Prostate gland (tissue), 2 donors: ENCODE measurements around the gene SLC35F5. TPM values are rescaled to one million over a fixed set of nuclear protein-coding genes. Genes with fewer than 3 reads are reported as not detected.
"Not testable (repeated sequence)": the region's sequence is repeated elsewhere in the genome, so short reads cannot be mapped to it uniquely, and the experiment has no call there.

ENCODE experiments used
- DNase-seq: peaks from one replicate; pipeline ENCODE4 v3.0.0-alpha.2; 2019; ENCODE audit warnings: low spot score
- H3K27ac ChIP-seq, 2 donors: fragments of 200-600 bp; sonication (generic); 2 replicates each; pipeline ENCODE4 v1.5.1; 2017 to 2019
- H3K27me3 ChIP-seq: fragments of 200-600 bp; sonication (generic); replicated peaks from 2 replicates; pipeline ENCODE4 v1.5.1; 2019; ENCODE audit not compliant: insufficient read depth
- H3K36me3 ChIP-seq, 2 donors: fragments of 200-600 bp; sonication (generic); 1 replicate in 1 of 2; 2 replicates in 1 of 2; pipeline versions ENCODE4 v1.5.1 to v1.8.1; 2017 to 2019
- H3K4me1 ChIP-seq: fragments of 200-600 bp; sonication (generic); replicated peaks from 2 replicates; pipeline ENCODE4 v1.5.1; 2019
- H3K4me3 ChIP-seq, 2 donors: fragments of 200-600 bp; sonication (generic); 2 replicates each; pipeline ENCODE4 v1.5.1; 2017 to 2019
- H3K9me3 ChIP-seq: fragments of 200-600 bp; sonication (generic); 2 replicates; pipeline ENCODE4 v1.5.1; 2017
- CTCF ChIP-seq, 4 experiments: fragments of 200-600 bp in 2 of 4; fragments of 450-650 bp in 2 of 4; sonication (generic) in 2 of 4; IDR thresholded peaks; 1 replicate in 3 of 4; 2 replicates in 1 of 4; pipeline ENCODE4 v1.5.1; 2016 to 2019; ENCODE audit warnings: antibody characterized with exemption in 4 of 4, mild to moderate bottlenecking in 2 of 4, moderate library complexity in 2 of 4
- POLR2A ChIP-seq: fragments of 450-650 bp; IDR thresholded peaks from one replicate; pipeline ENCODE4 v1.6.1; 2016; ENCODE audit warnings: antibody characterized with exemption, mild to moderate bottlenecking
- POLR2AphosphoS5 ChIP-seq: sonication (generic); formaldehyde crosslinking; IDR thresholded peaks from one replicate; pipeline ENCODE4 v1.6.1; 2017; ENCODE audit warnings: antibody characterized with exemption
- WGBS: methylation state at CpG from one replicate; pipeline ENCODE4 v1.1.5; 2018; 5-methylcytosine and 5-hydroxymethylcytosine counted together
- intact Hi-C: fragments of 100-400 bp; cut with DNase I; formaldehyde crosslinking; loops from one replicate; pipeline ENCODE4 v1.14.2; 2022
- microRNA-seq: library from miRNA; unstranded; fragments of <30 nt; microRNA quantifications from one replicate; pipeline ENCODE4, GENCODE V29; 2016
- small RNA-seq, 2 donors: library from RNA; depleted of rRNA; stranded (forward); fragments of <200 nt; gene quantifications; one replicate each; pipeline ENCODE3, GENCODE V24; 2016
- total RNA-seq, 2 donors: library from RNA; depleted of rRNA; stranded (reverse); fragments of >200 nt; gene quantifications; one replicate each; pipeline ENCODE4 v1.1.0, GENCODE V29; 2016

Gene SLC35F5
- total RNA-seq, 2 donors from 2014 or later, result 69.7 to 88.6 TPM

GRCh38 chr2:113675875-113676274 is 80.6 kb downstream of the SLC35F5 start:
- TF ChIP-seq CTCF (IDR thresholded peaks at IDR 0.05) (no peak), POLR2AphosphoS5 (no peak), POLR2A (no peak)
- intact Hi-C loops, result no loop called here
- Histone ChIP-seq H3K27me3 (no peaks in the 10 kb centered on the region), H3K4me3 (no peak overlapping the region), H3K36me3 (no peaks in the 10 kb centered on the region), H3K27ac (no peak overlapping the region), H3K4me1 (no peaks in the 10 kb centered on the region), H3K9me3 (no peaks in the 10 kb centered on the region)
- WGBS, result 62% methylated on average over 9 of the region's 9 CpGs
- DNase-seq, result no peak

- Histone ChIP-seq H3K9me3 (no peaks in the 10 kb centered on the region), H3K4me3 (no peak overlapping the region), H3K27ac (no peak overlapping the region), H3K36me3 (no peaks in the 10 kb centered on the region), H3K4me1 (no peaks in the 10 kb centered on the region), H3K27me3 (no peaks in the 10 kb centered on the region)
- TF ChIP-seq CTCF (IDR thresholded peaks at IDR 0.05) (no peak), POLR2AphosphoS5 (no peak), POLR2A (no peak)
- intact Hi-C loops, result no loop called here
- no peak for DNase-seq
- 75% methylated on average over 7 of the region's 7 CpGs for WGBS
Measured at GRCh38 chr2:113672326-113672932, 84.0 kb downstream of the SLC35F5 start.

- H3K27ac ChIP-seq, H3K36me3 ChIP-seq, DNase-seq, H3K4me1 ChIP-seq, H3K4me3 ChIP-seq, H3K9me3 ChIP-seq, H3K27me3 ChIP-seq, intact Hi-C loops: not testable (repeated sequence)
- 95% methylated on average over 21 of the region's 21 CpGs for WGBS
Measured at GRCh38 chr2:113669013-113669412, 87.4 kb downstream of the SLC35F5 start.

GRCh38 chr2:113664761-113665533 is 91.5 kb downstream of the SLC35F5 start:
- H3K36me3 ChIP-seq, H3K4me3 ChIP-seq, DNase-seq, H3K4me1 ChIP-seq, intact Hi-C loops, H3K9me3 ChIP-seq, H3K27ac ChIP-seq, H3K27me3 ChIP-seq: not testable (repeated sequence)
- 69% methylated on average over 6 of the region's 6 CpGs for WGBS

- H3K27ac ChIP-seq, H3K36me3 ChIP-seq, H3K4me1 ChIP-seq, DNase-seq, intact Hi-C loops, H3K9me3 ChIP-seq, H3K4me3 ChIP-seq, H3K27me3 ChIP-seq: not testable (repeated sequence)
- WGBS, result 66% methylated on average over 10 of the region's 10 CpGs
Measured at GRCh38 chr2:113663285-113664060, 93.0 kb downstream of the SLC35F5 start.

Small RNAs within 50 kb of the gene (microRNA-seq; reads per million reads assigned to microRNA genes)
- not detected for gene MIR4782

Small RNAs within 50 kb of the gene (small RNA-seq; reads per million reads assigned to genes)
- gene MIR4782 (0 reads per million in 2 donors), gene RNU6-744P (0 reads per million in 2 donors)

Other genes with a start within 250 kb of the SLC35F5 start
- 10 to 100 TPM; 14.7 to 29.2 TPM for gene RABL2A, start 129.4 kb downstream of the SLC35F5 start, total RNA-seq
- 10 to 100 TPM; 65.9 to 93.7 TPM for gene ACTR3, start 133.4 kb upstream of the SLC35F5 start, total RNA-seq